ENCODE data around the gene HAO1.

DNA sequence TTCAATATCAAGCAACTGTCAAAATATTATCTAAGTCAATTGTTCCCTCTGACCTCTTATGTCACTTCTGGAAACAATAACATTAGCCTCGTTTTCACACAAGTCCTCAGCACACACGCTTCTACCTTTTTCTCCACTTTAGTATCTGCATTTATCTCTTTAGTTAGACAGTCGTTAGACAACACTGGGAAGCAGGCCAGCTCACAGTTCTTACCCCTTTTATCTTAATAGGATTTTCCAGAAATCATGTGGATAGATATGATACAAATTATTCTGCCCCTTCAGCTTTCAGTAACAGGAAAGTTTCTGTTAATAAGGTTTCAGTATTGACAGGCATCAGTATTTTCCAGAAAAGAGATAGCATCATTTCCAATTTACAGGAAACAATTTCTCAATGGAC lies 25.9 kb upstream of the HAO1 start:
- TF ChIP-seq, protein P1, sequence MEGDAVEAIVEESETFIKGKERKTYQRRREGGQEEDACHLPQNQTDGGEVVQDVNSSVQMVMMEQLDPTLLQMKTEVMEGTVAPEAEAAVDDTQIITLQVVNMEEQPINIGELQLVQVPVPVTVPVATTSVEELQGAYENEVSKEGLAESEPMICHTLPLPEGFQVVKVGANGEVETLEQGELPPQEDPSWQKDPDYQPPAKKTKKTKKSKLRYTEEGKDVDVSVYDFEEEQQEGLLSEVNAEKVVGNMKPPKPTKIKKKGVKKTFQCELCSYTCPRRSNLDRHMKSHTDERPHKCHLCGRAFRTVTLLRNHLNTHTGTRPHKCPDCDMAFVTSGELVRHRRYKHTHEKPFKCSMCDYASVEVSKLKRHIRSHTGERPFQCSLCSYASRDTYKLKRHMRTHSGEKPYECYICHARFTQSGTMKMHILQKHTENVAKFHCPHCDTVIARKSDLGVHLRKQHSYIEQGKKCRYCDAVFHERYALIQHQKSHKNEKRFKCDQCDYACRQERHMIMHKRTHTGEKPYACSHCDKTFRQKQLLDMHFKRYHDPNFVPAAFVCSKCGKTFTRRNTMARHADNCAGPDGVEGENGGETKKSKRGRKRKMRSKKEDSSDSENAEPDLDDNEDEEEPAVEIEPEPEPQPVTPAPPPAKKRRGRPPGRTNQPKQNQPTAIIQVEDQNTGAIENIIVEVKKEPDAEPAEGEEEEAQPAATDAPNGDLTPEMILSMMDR (IDR thresholded peaks at IDR 0.05; ENCODE audit: poor library complexity) = no peak
- no peak for TF ChIP-seq EZH2phosphoT487 (IDR thresholded peaks at IDR 0.05; ENCODE audit: low read depth, severe bottlenecking, unreplicated experiment)
